Naive thymus-derived CD8-positive, alpha-beta T cell (primary cell): Measurements from ENCODE around the gene RNASE12. TPM values are rescaled to one million over a fixed set of nuclear protein-coding genes. Genes with fewer than 3 reads are reported as not detected.

Experiments
- ATAC-seq, 2 donors: fragments of 150-1000 bp; cut with Tn5 transposase in 1 of 2; sonication (Bioruptor Pico), chemical (Tn5 transposase) in 1 of 2; 1 replicate in 1 of 2; 2 replicates in 1 of 2; pipeline ENCODE4 v1.10.0; 2021; ENCODE audit warnings: mild to moderate bottlenecking in 2 of 2, moderate library complexity in 2 of 2
- POLR2A ChIA-PET: fragments of 350-600 bp; sonication (Branson Sonifier 250); formaldehyde crosslinking; loops from one replicate; lab custom pipeline; 2021; ENCODE audit warnings: antibody characterized with exemption; lab: Charles Lee
- DNase-seq, 10 donors: peaks; one replicate each; pipeline versions ENCODE4 v3.0.0 to v3.0.0-alpha.2; 2020 to 2022
- H3K27ac Mint-ChIP-seq, 10 donors: one replicate each; pipeline ENCODE4 v1.8.0; 2020 to 2022; ENCODE audit warnings: mild to moderate bottlenecking in 10 of 10, mixed read lengths in 10 of 10, moderate library complexity in 4 of 10, inconsistent platforms in 1 of 10
- H3K27me3 Mint-ChIP-seq, 5 donors: one replicate each; pipeline ENCODE4 v1.8.0; 2021 to 2022; ENCODE audit warnings: mixed read lengths in 5 of 5
- H3K36me3 Mint-ChIP-seq, 3 donors: one replicate each; pipeline ENCODE4 v1.8.0; 2020 to 2022; ENCODE audit warnings: mixed read lengths in 3 of 3, mild to moderate bottlenecking in 2 of 3, inconsistent platforms in 1 of 3
- H3K4me1 Mint-ChIP-seq, 4 donors: one replicate each; pipeline ENCODE4 v1.8.0; 2021 to 2022; ENCODE audit warnings: mixed read lengths in 4 of 4
- H3K4me3 Mint-ChIP-seq, 10 donors: one replicate each; pipeline ENCODE4 v1.8.0; 2020 to 2022; ENCODE audit warnings: mild to moderate bottlenecking in 10 of 10, mixed read lengths in 10 of 10, moderate library complexity in 6 of 10, inconsistent platforms in 1 of 10
- H3K9me3 Mint-ChIP-seq, 9 donors: one replicate each; pipeline ENCODE4 v1.8.0; 2020 to 2022; ENCODE audit warnings: mixed read lengths in 9 of 9, mild to moderate bottlenecking in 3 of 9, inconsistent platforms in 1 of 9, moderate library complexity in 1 of 9
- polyA plus RNA-seq, 3 donors: library from polyadenylated mRNA; unstranded; fragments of 300-500 nt; fragmentation: Illumina TruSeq; gene quantifications; one replicate each; pipeline ENCODE4 v1.2.3, GENCODE V29; 2021
- total RNA-seq, 8 experiments: library from RNA in 2 of 8; stranded (reverse) in 2 of 8; gene quantifications; one replicate each; pipeline ENCODE4 v1.2.3 and lab custom pipeline; 2021 to 2026

The RNASE12 gene
- total and polyA plus RNA-seq, 5 experiments from 2014 or later: not detected

- H3K36me3 Mint-ChIP-seq: no peaks in the 10 kb centered on the region
- no peaks in the 10 kb centered on the region for H3K9me3 Mint-ChIP-seq
- no peak overlapping the region for H3K27ac Mint-ChIP-seq
- ATAC-seq (no peak), DNase-seq (no peak)
- H3K27me3 Mint-ChIP-seq: peaks cover 0 to 14% (median 7%) of the 10 kb centered on the region in 5 donors
- H3K4me1 Mint-ChIP-seq: peaks cover 0 to 1% (median 0%) of the 10 kb centered on the region in 4 donors
- POLR2A ChIA-PET: interaction anchor here (0.7 kb wide), 1 partner anchor 80 kb away, joined by 3 read pairs; no protein-coding TSS in a partner anchor
- no peak overlapping the region for H3K4me3 Mint-ChIP-seq
Observed at GRCh38 chr14:20548414-20549158, 42.6 kb downstream of the RNASE12 start.

- Mint-ChIP-seq H3K4me3 (no peak overlapping the region), H3K4me1 (peaks cover 0 to 1% (median 0%) of the 10 kb centered on the region in 4 donors), H3K27me3 (peaks cover 0 to 14% (median 4%) of the 10 kb centered on the region in 5 donors), H3K36me3 (no peaks in the 10 kb centered on the region), H3K27ac (no peak overlapping the region), H3K9me3 (no peaks in the 10 kb centered on the region)
- ATAC-seq (no peak), DNase-seq (no peak)
- POLR2A ChIA-PET: no interaction called here
Observed at GRCh38 chr14:20546877-20547276, 44.3 kb downstream of the RNASE12 start.

Other genes starting within 250 kb of the RNASE12 start
- 10 to 100 TPM; 21.6 to 22.9 TPM for gene PARP2, start 247.7 kb downstream of the RNASE12 start, total RNA-seq
- gene PARP2, start 247.7 kb downstream of the RNASE12 start, polyA plus RNA-seq: 10 to 100 TPM in 1 of 3 donors, 1 to 10 TPM in 2; 8.8 to 13.6 (median 9.6) TPM
- 10 to 100 TPM; 60.6 to 70.4 TPM for gene TEP1, start 177.9 kb downstream of the RNASE12 start, total RNA-seq
- gene TEP1, start 177.9 kb downstream of the RNASE12 start, polyA plus RNA-seq: 1 to 10 TPM; 3.0 to 4.9 (median 4.5) TPM
- gene KLHL33, start 155.2 kb downstream of the RNASE12 start, total RNA-seq: under 1 TPM; 0.52 to 0.57 TPM
- gene KLHL33, start 155.2 kb downstream of the RNASE12 start, polyA plus RNA-seq: under 1 TPM; 0.43 to 0.77 (median 0.43) TPM
- 10 to 100 TPM; 82.5 to 89.2 TPM for gene OSGEP, start 136.6 kb downstream of the RNASE12 start, total RNA-seq
- 10 to 100 TPM; 38.8 to 43.3 (median 42.0) TPM for gene OSGEP, start 136.6 kb downstream of the RNASE12 start, polyA plus RNA-seq
- gene APEX1, start 136.2 kb downstream of the RNASE12 start, total RNA-seq: 100 to 1,000 TPM; 137 to 144 TPM
- gene APEX1, start 136.2 kb downstream of the RNASE12 start, polyA plus RNA-seq: 100 to 1,000 TPM; 125 to 176 (median 148) TPM
- gene PIP4P1, start 129.9 kb downstream of the RNASE12 start, total RNA-seq: 10 to 100 TPM; 74.2 to 76.1 TPM
- 10 to 100 TPM; 21.0 to 31.1 (median 21.3) TPM for gene PIP4P1, start 129.9 kb downstream of the RNASE12 start, polyA plus RNA-seq
- gene PNP, start 122.0 kb downstream of the RNASE12 start, total RNA-seq: 10 to 100 TPM; 64.6 to 65.7 TPM
- 10 to 100 TPM; 32.2 to 57.9 (median 40.6) TPM for gene PNP, start 122.0 kb downstream of the RNASE12 start, polyA plus RNA-seq
- gene RNASE10, start 85.8 kb downstream of the RNASE12 start, total RNA-seq: under 1 TPM; 0.77 to 0.83 TPM
- gene RNASE10, start 85.8 kb downstream of the RNASE12 start, polyA plus RNA-seq: under 1 TPM in 1 of 3 donors, not detected in 2; 0.19 TPM
- not detected for gene RNASE9, start 30.3 kb downstream of the RNASE12 start, total RNA-seq
- gene RNASE9, start 30.3 kb downstream of the RNASE12 start, polyA plus RNA-seq: not detected
- not detected for gene RNASE11, start 3.4 kb downstream of the RNASE12 start, total RNA-seq
- gene RNASE11, start 3.4 kb downstream of the RNASE12 start, polyA plus RNA-seq: not detected
- not detected for gene OR6S1, start 50.3 kb upstream of the RNASE12 start, total RNA-seq
- gene OR6S1, start 50.3 kb upstream of the RNASE12 start, polyA plus RNA-seq: not detected
- under 1 TPM in 1 of 2 experiments, not detected in 1; 0.63 TPM for gene RNASE4, start 93.2 kb upstream of the RNASE12 start, total RNA-seq
- under 1 TPM in 1 of 3 donors, not detected in 2; 0.46 TPM for gene RNASE4, start 93.2 kb upstream of the RNASE12 start, polyA plus RNA-seq
- under 1 TPM in 1 of 2 experiments, not detected in 1; 0.70 TPM for gene ANG, start 97.4 kb upstream of the RNASE12 start, total RNA-seq
- gene ANG, start 97.4 kb upstream of the RNASE12 start, polyA plus RNA-seq: under 1 TPM in 2 of 3 donors, not detected in 1; 0.17 to 0.34 TPM
- not detected for gene EDDM3A, start 154.5 kb upstream of the RNASE12 start, total RNA-seq
- not detected for gene EDDM3A, start 154.5 kb upstream of the RNASE12 start, polyA plus RNA-seq
- gene EDDM3B, start 177.0 kb upstream of the RNASE12 start, total RNA-seq: not detected
- not detected for gene EDDM3B, start 177.0 kb upstream of the RNASE12 start, polyA plus RNA-seq
- under 1 TPM; 0.74 to 0.81 TPM for gene RNASE6, start 189.9 kb upstream of the RNASE12 start, total RNA-seq
- under 1 TPM; 0.43 to 0.80 (median 0.75) TPM for gene RNASE6, start 189.9 kb upstream of the RNASE12 start, polyA plus RNA-seq
- gene RNASE1, start 211.5 kb upstream of the RNASE12 start, total RNA-seq: 10 to 100 TPM in 1 of 2 experiments, 1 to 10 TPM in 1; 5.6 to 10.3 TPM
- not detected for gene RNASE1, start 211.5 kb upstream of the RNASE12 start, polyA plus RNA-seq